ENCODE data around the gene CCDC15.
"Not testable (repeated sequence)": the region's sequence is repeated elsewhere in the genome, so short reads cannot be mapped to it uniquely, and the experiment has no call there.

Gene CCDC15

DNA sequence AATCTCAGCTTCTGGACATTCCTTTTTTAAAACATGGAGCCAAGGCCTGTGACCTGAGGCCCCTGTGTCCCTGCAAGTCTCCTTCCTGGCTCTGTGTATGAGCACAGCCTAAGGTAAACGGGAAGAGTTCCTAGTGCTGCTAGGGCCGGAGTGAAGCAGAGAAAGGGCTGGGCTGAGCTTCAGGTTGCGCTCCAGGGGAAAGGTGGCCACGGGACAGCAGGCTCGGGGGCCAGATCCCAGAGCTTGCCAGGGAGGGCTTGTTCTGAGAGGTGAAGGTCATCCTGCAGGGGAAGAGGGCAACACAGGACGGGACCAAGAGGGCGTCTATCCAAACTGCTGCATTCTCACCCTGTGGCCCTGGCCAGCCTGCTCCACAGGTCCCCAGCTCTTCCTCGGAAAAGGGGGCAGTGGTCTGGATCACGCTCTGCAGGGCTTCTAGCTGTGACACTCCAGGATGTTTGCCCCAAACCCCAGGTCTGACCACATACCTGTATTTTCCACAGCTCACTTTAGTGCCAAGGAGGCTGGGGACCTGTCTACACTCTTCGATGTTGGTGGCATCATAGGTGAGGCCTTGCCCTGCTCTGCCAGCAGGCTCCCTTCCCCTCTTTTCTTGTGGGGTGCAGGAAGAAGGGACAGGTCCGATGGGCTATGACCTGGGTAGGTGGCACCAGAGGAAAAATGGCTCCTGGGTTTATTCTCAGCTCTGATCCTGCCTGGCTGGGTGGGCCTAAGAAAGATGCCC is 129.5 kb downstream of the CCDC15 start:
- H3K27ac ChIP-seq (ENCODE audit: low read length): no peak overlapping the region
- no peaks in the 10 kb centered on the region for H3K27me3 ChIP-seq (ENCODE audit: control insufficient read depth, insufficient read depth, low read length)
- H3K9me3 ChIP-seq (ENCODE audit: control insufficient read depth, insufficient read depth, low read length): no peaks in the 10 kb centered on the region
- no peak overlapping the region for H3K4me3 ChIP-seq (ENCODE audit: low read length)
- H3K4me1 ChIP-seq (ENCODE audit: control insufficient read depth, insufficient read depth, low read length): no peaks in the 10 kb centered on the region
- no peak for DNase-seq (ENCODE audit: low read depth, low spot score)
- WGBS (ENCODE audit: insufficient coverage, insufficient read length): no CpG with 5 or more reads among the region's 11 CpGs
- no peaks in the 10 kb centered on the region for H3K36me3 ChIP-seq (ENCODE audit: control insufficient read depth, insufficient read depth, low read length)

GRCh38 chr11:125084057-125084416 is 130.0 kb downstream of the CCDC15 start:
- Histone ChIP-seq H3K27ac (ENCODE audit: low read length) (no peak overlapping the region), H3K36me3 (ENCODE audit: control insufficient read depth, insufficient read depth, low read length) (no peaks in the 10 kb centered on the region), H3K27me3 (ENCODE audit: control insufficient read depth, insufficient read depth, low read length) (no peaks in the 10 kb centered on the region), H3K4me1 (ENCODE audit: control insufficient read depth, insufficient read depth, low read length) (no peaks in the 10 kb centered on the region), H3K9me3 (ENCODE audit: control insufficient read depth, insufficient read depth, low read length) (no peaks in the 10 kb centered on the region), H3K4me3 (ENCODE audit: low read length) (no peak overlapping the region)
- no peak for DNase-seq (ENCODE audit: low read depth, low spot score)
- no CpG with 5 or more reads among the region's 11 CpGs for WGBS (ENCODE audit: insufficient coverage, insufficient read length)

- Histone ChIP-seq H3K4me3 (ENCODE audit: low read length) (no peak overlapping the region), H3K27me3 (ENCODE audit: control insufficient read depth, insufficient read depth, low read length) (no peaks in the 10 kb centered on the region), H3K36me3 (ENCODE audit: control insufficient read depth, insufficient read depth, low read length) (no peaks in the 10 kb centered on the region), H3K27ac (ENCODE audit: low read length) (no peak overlapping the region), H3K9me3 (ENCODE audit: control insufficient read depth, insufficient read depth, low read length) (no peaks in the 10 kb centered on the region), H3K4me1 (ENCODE audit: control insufficient read depth, insufficient read depth, low read length) (no peaks in the 10 kb centered on the region)
- WGBS (ENCODE audit: insufficient coverage, insufficient read length): no CpG with 5 or more reads among the region's 8 CpGs
- no peak for DNase-seq (ENCODE audit: low read depth, low spot score)
Observed at GRCh38 chr11:125084761-125085231, 130.8 kb downstream of the CCDC15 start.

- DNase-seq (ENCODE audit: low read depth, low spot score): no peak
- Histone ChIP-seq H3K9me3 (ENCODE audit: control insufficient read depth, insufficient read depth, low read length) (no peaks in the 10 kb centered on the region), H3K4me3 (ENCODE audit: low read length) (no peak overlapping the region), H3K4me1 (ENCODE audit: control insufficient read depth, insufficient read depth, low read length) (no peaks in the 10 kb centered on the region), H3K36me3 (ENCODE audit: control insufficient read depth, insufficient read depth, low read length) (no peaks in the 10 kb centered on the region), H3K27ac (ENCODE audit: low read length) (no peak overlapping the region), H3K27me3 (ENCODE audit: control insufficient read depth, insufficient read depth, low read length) (no peaks in the 10 kb centered on the region)
- no CpG with 5 or more reads among the region's 20 CpGs for WGBS (ENCODE audit: insufficient coverage, insufficient read length)
Observed at GRCh38 chr11:125085301-125086081, 131.5 kb downstream of the CCDC15 start.

- Histone ChIP-seq H3K4me1 (ENCODE audit: control insufficient read depth, insufficient read depth, low read length) (no peaks in the 10 kb centered on the region), H3K27me3 (ENCODE audit: control insufficient read depth, insufficient read depth, low read length) (no peaks in the 10 kb centered on the region), H3K9me3 (ENCODE audit: control insufficient read depth, insufficient read depth, low read length) (no peaks in the 10 kb centered on the region), H3K36me3 (ENCODE audit: control insufficient read depth, insufficient read depth, low read length) (no peaks in the 10 kb centered on the region), H3K4me3 (ENCODE audit: low read length) (no peak overlapping the region), H3K27ac (ENCODE audit: low read length) (no peak overlapping the region)
- no CpG with 5 or more reads among the region's 14 CpGs for WGBS (ENCODE audit: insufficient coverage, insufficient read length)
- DNase-seq (ENCODE audit: low read depth, low spot score): no peak
Observed at GRCh38 chr11:125086633-125087296, 132.8 kb downstream of the CCDC15 start.

DNA sequence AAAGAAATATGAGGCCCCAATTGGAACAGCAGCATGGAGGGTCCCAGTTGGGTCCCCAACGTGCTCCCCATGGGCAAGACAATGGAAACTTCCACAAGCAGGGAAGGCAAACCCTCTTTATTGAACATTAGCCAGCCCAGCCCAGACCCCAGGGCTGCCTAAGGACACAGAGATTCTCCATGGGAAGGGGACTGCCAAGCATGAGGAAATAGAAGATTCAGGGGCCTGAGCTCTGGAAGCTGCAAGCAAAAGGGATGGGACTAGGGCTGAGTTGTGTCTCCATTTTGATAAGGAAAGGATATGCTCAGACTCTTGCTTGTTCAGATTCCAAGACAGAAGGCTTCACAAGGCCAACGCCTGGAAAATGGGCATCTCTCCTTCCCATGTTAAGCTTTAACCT is 134.1 kb downstream of the CCDC15 start:
- peaks cover 2% of the 10 kb centered on the region; the same call in 1 of the 2 replicates for H3K4me1 ChIP-seq (ENCODE audit: control insufficient read depth, insufficient read depth, low read length)
- no peak for DNase-seq (ENCODE audit: low read depth, low spot score)
- no peak overlapping the region for H3K4me3 ChIP-seq (ENCODE audit: low read length)
- no peaks in the 10 kb centered on the region for H3K36me3 ChIP-seq (ENCODE audit: control insufficient read depth, insufficient read depth, low read length)
- H3K27me3 ChIP-seq (ENCODE audit: control insufficient read depth, insufficient read depth, low read length): no peaks in the 10 kb centered on the region
- no CpG with 5 or more reads among the region's 2 CpGs for WGBS (ENCODE audit: insufficient coverage, insufficient read length)
- no peak overlapping the region for H3K27ac ChIP-seq (ENCODE audit: low read length)
- H3K9me3 ChIP-seq (ENCODE audit: control insufficient read depth, insufficient read depth, low read length): no peaks in the 10 kb centered on the region

DNA sequence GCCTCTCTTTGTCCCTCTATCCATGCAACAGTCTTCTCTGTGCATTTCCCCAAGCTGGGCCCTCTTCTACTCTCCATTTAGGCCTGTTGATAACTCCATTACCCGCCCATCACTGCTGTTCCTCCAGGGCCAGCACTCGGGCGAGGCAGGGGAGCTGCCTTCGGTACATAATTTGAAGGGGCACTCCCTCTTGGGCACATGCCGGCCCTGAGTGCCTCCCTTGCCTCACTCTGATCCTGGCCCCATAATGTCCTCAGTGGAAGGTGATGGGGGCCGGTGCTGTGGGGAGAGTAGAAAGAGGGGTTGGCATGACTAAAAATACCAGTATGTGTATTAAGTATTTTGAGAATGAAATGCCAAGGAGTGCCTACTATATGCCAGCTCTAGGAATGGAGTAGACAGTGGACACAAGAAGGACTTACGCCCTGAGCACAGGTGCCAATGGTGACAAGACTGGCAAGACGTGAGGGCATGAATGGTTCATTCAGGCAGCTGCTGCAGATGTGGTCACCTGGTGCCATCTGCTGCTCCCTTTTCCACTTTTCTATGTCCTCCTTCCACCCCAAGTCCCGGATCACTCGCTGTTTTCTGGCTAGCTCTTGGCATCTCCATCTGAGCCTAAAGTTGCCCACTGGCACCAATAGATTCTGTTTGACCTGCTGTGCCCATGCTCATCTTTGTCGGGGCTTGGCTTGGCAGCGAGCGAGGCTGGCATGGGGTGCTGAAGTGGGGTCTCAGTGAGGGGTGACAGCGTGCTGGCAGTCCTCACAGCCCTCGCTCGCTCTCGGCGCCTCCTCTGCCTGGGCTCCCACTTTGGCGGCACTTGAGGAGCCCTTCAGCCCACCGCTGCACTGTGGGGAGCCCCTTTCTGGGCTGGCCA is 134.8 kb downstream of the CCDC15 start:
- Histone ChIP-seq H3K36me3 (ENCODE audit: control insufficient read depth, insufficient read depth, low read length) (no peaks in the 10 kb centered on the region), H3K27me3 (ENCODE audit: control insufficient read depth, insufficient read depth, low read length) (no peaks in the 10 kb centered on the region), H3K4me1 (ENCODE audit: control insufficient read depth, insufficient read depth, low read length) (peaks cover 2% of the 10 kb centered on the region; the same call in 1 of the 2 replicates), H3K4me3 (ENCODE audit: low read length) (no peak overlapping the region), H3K27ac (ENCODE audit: low read length) (no peak overlapping the region), H3K9me3 (ENCODE audit: control insufficient read depth, insufficient read depth, low read length) (no peaks in the 10 kb centered on the region)
- WGBS (ENCODE audit: insufficient coverage, insufficient read length): no CpG with 5 or more reads among the region's 20 CpGs
- no peak for DNase-seq (ENCODE audit: low read depth, low spot score)

DNA sequence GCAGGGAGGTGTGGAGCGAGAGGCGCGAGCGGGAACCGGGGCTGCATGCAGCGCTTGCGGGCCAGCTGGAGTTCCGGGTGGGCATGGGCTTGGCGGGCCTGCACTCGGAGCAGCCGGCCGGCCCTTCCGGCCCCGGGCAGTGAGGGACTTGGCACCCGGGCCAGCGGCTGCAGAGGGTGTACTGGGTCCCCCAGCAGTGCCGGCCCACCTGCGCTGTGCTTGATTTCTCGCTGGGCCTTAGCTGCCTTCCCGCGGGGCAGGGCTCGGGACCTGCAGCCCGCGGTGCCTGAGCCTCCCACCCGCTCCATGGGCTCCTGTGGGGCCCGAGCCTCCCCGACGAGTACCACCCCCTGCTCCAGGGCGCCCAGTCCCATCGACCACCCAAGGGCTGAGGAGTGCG is 135.5 kb downstream of the CCDC15 start:
- not testable (repeated sequence) for H3K36me3 ChIP-seq (ENCODE audit: control insufficient read depth, insufficient read depth, low read length); H3K27me3 ChIP-seq (ENCODE audit: control insufficient read depth, insufficient read depth, low read length); H3K27ac ChIP-seq (ENCODE audit: low read length); DNase-seq (ENCODE audit: low read depth, low spot score); H3K4me3 ChIP-seq (ENCODE audit: low read length); H3K4me1 ChIP-seq (ENCODE audit: control insufficient read depth, insufficient read depth, low read length); H3K9me3 ChIP-seq (ENCODE audit: control insufficient read depth, insufficient read depth, low read length)
- WGBS (ENCODE audit: insufficient coverage, insufficient read length): no CpG with 5 or more reads among the region's 31 CpGs

GRCh38 chr11:125090151-125090550 is 136.1 kb downstream of the CCDC15 start:
- H3K36me3 ChIP-seq (ENCODE audit: control insufficient read depth, insufficient read depth, low read length); H3K27ac ChIP-seq (ENCODE audit: low read length); H3K9me3 ChIP-seq (ENCODE audit: control insufficient read depth, insufficient read depth, low read length); DNase-seq (ENCODE audit: low read depth, low spot score); H3K27me3 ChIP-seq (ENCODE audit: control insufficient read depth, insufficient read depth, low read length); H3K4me1 ChIP-seq (ENCODE audit: control insufficient read depth, insufficient read depth, low read length); H3K4me3 ChIP-seq (ENCODE audit: low read length): not testable (repeated sequence)
- WGBS (ENCODE audit: insufficient coverage, insufficient read length): no CpG with 5 or more reads among the region's 10 CpGs

- Histone ChIP-seq H3K9me3 (ENCODE audit: control insufficient read depth, insufficient read depth, low read length) (no peaks in the 10 kb centered on the region), H3K36me3 (ENCODE audit: control insufficient read depth, insufficient read depth, low read length) (no peaks in the 10 kb centered on the region), H3K27ac (ENCODE audit: low read length) (no peak overlapping the region), H3K4me3 (ENCODE audit: low read length) (no peak overlapping the region), H3K27me3 (ENCODE audit: control insufficient read depth, insufficient read depth, low read length) (no peaks in the 10 kb centered on the region), H3K4me1 (ENCODE audit: control insufficient read depth, insufficient read depth, low read length) (peaks cover 2% of the 10 kb centered on the region; the same call in 1 of the 2 replicates)
- no peak for DNase-seq (ENCODE audit: low read depth, low spot score)
- no CpG with 5 or more reads among the region's 6 CpGs for WGBS (ENCODE audit: insufficient coverage, insufficient read length)
Observed at GRCh38 chr11:125090816-125091215, 136.8 kb downstream of the CCDC15 start.
